ENCODE measurements around the gene ARHGAP20.

ARHGAP20 gene

GRCh38 chr11:110538154-110538553 lies 174.1 kb downstream of the ARHGAP20 start:
- TF ChIP-seq, protein P1, sequence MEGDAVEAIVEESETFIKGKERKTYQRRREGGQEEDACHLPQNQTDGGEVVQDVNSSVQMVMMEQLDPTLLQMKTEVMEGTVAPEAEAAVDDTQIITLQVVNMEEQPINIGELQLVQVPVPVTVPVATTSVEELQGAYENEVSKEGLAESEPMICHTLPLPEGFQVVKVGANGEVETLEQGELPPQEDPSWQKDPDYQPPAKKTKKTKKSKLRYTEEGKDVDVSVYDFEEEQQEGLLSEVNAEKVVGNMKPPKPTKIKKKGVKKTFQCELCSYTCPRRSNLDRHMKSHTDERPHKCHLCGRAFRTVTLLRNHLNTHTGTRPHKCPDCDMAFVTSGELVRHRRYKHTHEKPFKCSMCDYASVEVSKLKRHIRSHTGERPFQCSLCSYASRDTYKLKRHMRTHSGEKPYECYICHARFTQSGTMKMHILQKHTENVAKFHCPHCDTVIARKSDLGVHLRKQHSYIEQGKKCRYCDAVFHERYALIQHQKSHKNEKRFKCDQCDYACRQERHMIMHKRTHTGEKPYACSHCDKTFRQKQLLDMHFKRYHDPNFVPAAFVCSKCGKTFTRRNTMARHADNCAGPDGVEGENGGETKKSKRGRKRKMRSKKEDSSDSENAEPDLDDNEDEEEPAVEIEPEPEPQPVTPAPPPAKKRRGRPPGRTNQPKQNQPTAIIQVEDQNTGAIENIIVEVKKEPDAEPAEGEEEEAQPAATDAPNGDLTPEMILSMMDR (IDR thresholded peaks at IDR 0.05; ENCODE audit: low read depth, low read length, missing control alignments): no peak
- DNase-seq (ENCODE audit: extremely low read depth, low read depth): no peak
- H3K4me3 ChIP-seq (replicated peaks; ENCODE audit: low read depth, low read length): no peak overlapping the region

GRCh38 chr11:110530900-110531741 lies 181.1 kb downstream of the ARHGAP20 start:
- TF ChIP-seq, protein P1 (IDR thresholded peaks at IDR 0.05; ENCODE audit: low read depth, low read length, missing control alignments): no peak
- no peak overlapping the region for H3K4me3 ChIP-seq (replicated peaks; ENCODE audit: low read depth, low read length)
- no peak for DNase-seq (ENCODE audit: extremely low read depth, low read depth)

GRCh38 chr11:110529043-110529442 lies 183.2 kb downstream of the ARHGAP20 start:
- TF ChIP-seq, protein P1 (IDR thresholded peaks at IDR 0.05; ENCODE audit: low read depth, low read length, missing control alignments): peak; percentile 48
- DNase-seq (ENCODE audit: extremely low read depth, low read depth): no peak
- no peak overlapping the region for H3K4me3 ChIP-seq (replicated peaks; ENCODE audit: low read depth, low read length)

GRCh38 chr11:110527146-110527545 lies 185.1 kb downstream of the ARHGAP20 start:
- no peak overlapping the region for H3K4me3 ChIP-seq (replicated peaks; ENCODE audit: low read depth, low read length)
- TF ChIP-seq, protein P1 (IDR thresholded peaks at IDR 0.05; ENCODE audit: low read depth, low read length, missing control alignments): no peak
- no peak for DNase-seq (ENCODE audit: extremely low read depth, low read depth)

All from HFF-Myc (cell line).